Heart left ventricle (tissue), 13 donors: Measurements from ENCODE around the gene COL16A1.

Experiments used
- CTCF ChIP-seq, 12 donors: fragments of 200-600 bp; sonication (generic) in 4 of 12; IDR thresholded peaks; one replicate each; pipeline versions ENCODE4 v1.5.0 to v1.8.0; 2018 to 2022; ENCODE audit warnings: antibody characterized with exemption in 12 of 12, mild to moderate bottlenecking in 5 of 12
- POLR2A ChIP-seq, 2 donors: fragments of 450-650 bp; IDR thresholded peaks; one replicate each; pipeline ENCODE4 v1.6.1; 2017; ENCODE audit warnings: antibody characterized with exemption in 2 of 2, mild to moderate bottlenecking in 2 of 2, moderate library complexity in 2 of 2
- donor health status: ischemic (EF 13 %, LVEDD 7.1; RV severe dilation, severe dysfunction).
- donor health status: DM: no; HTN: yes; CAD: no.
- donor health status: DM: no; HTN: no; CAD: no.
- donor health status: ischemic (EF 25% LVEDD 6.9; RV normal size, moderate dysfunction).
- donor health status: ischemic (EF 25% LVEDD 5.7; RV mildly dilated, moderate dysfunction).
- donor health status: ischemic (EF 35%, LVEDD 5.7; RV mildly dilated, moderate dysfunction).
- donor health status: nonischemic (EF 11% LVEDD 7.7; RV severe dilation, severe dysfunction).
- donor health status: DM: yes; HTN: yes; CAD: no.
- donor health status: PGD.
- donor health status: ischemic (EF 29% LVEDD 5.4; RV normal size, mild dysfunction).
- donor health status: nonischemic (EF 23%, LVEDD 6.1; RV moderate dilation, normal function).

GRCh38 chr1:31673433-31673832, 30.4 kb downstream of the COL16A1 start:
- TF ChIP-seq CTCF (IDR thresholded peaks at IDR 0.05), result no peak
- TF ChIP-seq POLR2A (IDR thresholded peaks at IDR 0.05), result no peak
